ENCODE data around the gene GASK1A.

DNA sequence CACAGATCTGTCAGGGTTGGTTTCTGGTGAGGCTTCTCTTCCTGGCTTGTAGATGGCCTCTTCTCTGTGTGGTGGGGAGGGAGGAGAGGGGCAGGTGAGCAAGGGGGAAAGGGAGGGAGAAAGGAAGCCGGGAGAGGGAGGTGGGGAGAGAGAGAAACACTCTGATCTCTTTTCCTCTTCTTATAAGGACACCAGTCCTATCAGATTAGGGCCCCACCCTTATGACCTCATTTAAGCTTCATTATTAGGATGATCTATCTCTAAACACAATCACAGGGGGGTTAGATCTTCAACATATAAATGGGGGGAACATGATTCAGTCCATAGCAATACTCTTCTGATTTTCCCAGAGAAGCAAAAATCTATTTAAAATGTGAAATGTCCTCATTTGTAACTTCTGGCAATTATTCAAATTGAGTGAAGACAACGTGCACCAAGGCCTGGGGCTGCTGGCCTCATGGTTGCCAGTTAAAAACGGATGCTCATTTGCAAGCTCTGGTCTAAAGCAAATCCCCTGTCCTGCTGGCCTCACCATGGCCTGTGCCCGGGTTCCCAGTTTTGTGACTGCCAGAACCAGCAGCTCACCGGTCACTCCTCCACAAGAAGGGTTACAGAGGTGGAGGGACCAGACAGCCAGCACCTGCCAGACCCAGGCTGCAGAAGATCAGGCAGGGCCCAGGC, 118.4 kb downstream of the GASK1A start:
- TF ChIP-seq, protein P1, sequence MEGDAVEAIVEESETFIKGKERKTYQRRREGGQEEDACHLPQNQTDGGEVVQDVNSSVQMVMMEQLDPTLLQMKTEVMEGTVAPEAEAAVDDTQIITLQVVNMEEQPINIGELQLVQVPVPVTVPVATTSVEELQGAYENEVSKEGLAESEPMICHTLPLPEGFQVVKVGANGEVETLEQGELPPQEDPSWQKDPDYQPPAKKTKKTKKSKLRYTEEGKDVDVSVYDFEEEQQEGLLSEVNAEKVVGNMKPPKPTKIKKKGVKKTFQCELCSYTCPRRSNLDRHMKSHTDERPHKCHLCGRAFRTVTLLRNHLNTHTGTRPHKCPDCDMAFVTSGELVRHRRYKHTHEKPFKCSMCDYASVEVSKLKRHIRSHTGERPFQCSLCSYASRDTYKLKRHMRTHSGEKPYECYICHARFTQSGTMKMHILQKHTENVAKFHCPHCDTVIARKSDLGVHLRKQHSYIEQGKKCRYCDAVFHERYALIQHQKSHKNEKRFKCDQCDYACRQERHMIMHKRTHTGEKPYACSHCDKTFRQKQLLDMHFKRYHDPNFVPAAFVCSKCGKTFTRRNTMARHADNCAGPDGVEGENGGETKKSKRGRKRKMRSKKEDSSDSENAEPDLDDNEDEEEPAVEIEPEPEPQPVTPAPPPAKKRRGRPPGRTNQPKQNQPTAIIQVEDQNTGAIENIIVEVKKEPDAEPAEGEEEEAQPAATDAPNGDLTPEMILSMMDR (IDR thresholded peaks at IDR 0.05), result no peak
- TF ChIP-seq POLR2A (IDR thresholded peaks at IDR 0.05), result no peak
- no peak for TF ChIP-seq POLR2AphosphoS5 (IDR thresholded peaks at IDR 0.05; ENCODE audit: insufficient read depth in 1 of 2, low read depth in 1 of 2)

Data from vagina (tissue), 2 donors.